Endothelial cell of hepatic sinusoid (primary cell): ENCODE data around the gene OR13C3.
"Not testable (repeated sequence)": the region's sequence is repeated elsewhere in the genome, so short reads cannot be mapped to it uniquely, and the experiment has no call there.

Source experiments
- in situ Hi-C: cut with HindIII; loops from 2 replicates; pipeline ENCODE4 v1.10.0; 2017; ENCODE audit warnings: low sequenced_read_pairs

Gene OR13C3

GRCh38 chr9:104536756-104537155, at the start of gene OR13C3:
TSS of gene OR13C3 (minus strand) at chr9:104536856. CDS start at chr9:104536723, 133 bp downstream.
- in situ Hi-C loops: no loop called here

GRCh38 chr9:104580562-104580961, 43.9 kb upstream of the OR13C3 start:
- in situ Hi-C loops: no loop called here

- in situ Hi-C loops: no loop called here
These were observed 40.6 kb upstream of the OR13C3 start for GRCh38 chr9:104577263-104577662.

GRCh38 chr9:104575456-104575855, 38.8 kb upstream of the OR13C3 start:
- in situ Hi-C loops: no loop called here

- in situ Hi-C loops: no loop called here
These were observed 36.0 kb upstream of the OR13C3 start for GRCh38 chr9:104572612-104573011.

GRCh38 chr9:104568868-104569267, 32.2 kb upstream of the OR13C3 start, which contains the start of gene OR13C8:
TSS of gene OR13C8 (plus strand) at chr9:104569168. CDS start at chr9:104569168, 0 bp downstream.
- in situ Hi-C loops: no loop called here

GRCh38 chr9:104564358-104564757, 27.7 kb upstream of the OR13C3 start:
- in situ Hi-C loops: no loop called here

- in situ Hi-C loops: no loop called here
These were observed 20.4 kb upstream of the OR13C3 start for GRCh38 chr9:104556830-104557634.

GRCh38 chr9:104555521-104555920, 18.9 kb upstream of the OR13C3 start:
- in situ Hi-C loops: no loop called here

GRCh38 chr9:104553261-104553660, 16.6 kb upstream of the OR13C3 start:
- in situ Hi-C loops: no loop called here

GRCh38 chr9:104544644-104545043, 8.0 kb upstream of the OR13C3 start:
- in situ Hi-C loops: no loop called here

GRCh38 chr9:104539275-104539674, 2.6 kb upstream of the OR13C3 start:
- in situ Hi-C loops: no loop called here

GRCh38 chr9:104527109-104527508, 9.5 kb downstream of the OR13C3 start, which contains the start of gene OR13C4:
TSS of gene OR13C4 (minus strand) at chr9:104527209. CDS start at chr9:104527209, 0 bp downstream.
- in situ Hi-C loops: no loop called here

- in situ Hi-C loops: not testable (repeated sequence)
These were observed 16.4 kb downstream of the OR13C3 start for GRCh38 chr9:104520241-104520640.

- in situ Hi-C loops: no loop called here
These were observed 21.8 kb downstream of the OR13C3 start for GRCh38 chr9:104514901-104515300.

- in situ Hi-C loops: no loop called here
These were observed 30.1 kb downstream of the OR13C3 start for GRCh38 chr9:104506565-104506964.

- in situ Hi-C loops: no loop called here
These were observed 32.7 kb downstream of the OR13C3 start, which contains the start of gene OR13F1 for GRCh38 chr9:104503963-104504362. TSS of gene OR13F1 (plus strand) at chr9:104504263. CDS start at chr9:104504263, 0 bp downstream.

GRCh38 chr9:104503440-104503839, 33.2 kb downstream of the OR13C3 start:
- in situ Hi-C loops: no loop called here

- in situ Hi-C loops: no loop called here
These were observed 41.8 kb downstream of the OR13C3 start for GRCh38 chr9:104494808-104495207.
